GM13976 (cell line): ENCODE results near the gene HMGB1.

Experiments used
- DNase-seq: peaks from one replicate; pipeline ENCODE4 v3.0.0; 2012; ENCODE audit warnings: low spot score
- CTCF ChIP-seq: IDR thresholded peaks from 2 replicates; pipeline ENCODE4 v1.5.1; 2012; ENCODE audit warnings: borderline replicate concordance, mild to moderate bottlenecking; ENCODE audit not compliant: insufficient read depth; ENCODE audit errors: extremely low read depth, missing control alignments, control extremely low read depth
- in situ Hi-C: fragments of 300-500 bp; cut with MboI; formaldehyde crosslinking; loops from one replicate; pipeline ENCODE4 v1.12.0; 2022; ENCODE audit warnings: low sequenced_read_pairs, mixed read lengths, inconsistent platforms; ENCODE audit not compliant: unreplicated experiment

The HMGB1 gene

GRCh38 chr13:30421093-30422053 lies 44.4 kb downstream of the HMGB1 start:
- in situ Hi-C loops: no loop called here
- peak; percentile 74 for DNase-seq
- TF ChIP-seq CTCF: no peak

GRCh38 chr13:30418717-30419459 lies 46.8 kb downstream of the HMGB1 start:
- no peak for TF ChIP-seq CTCF
- in situ Hi-C loops: no loop called here
- no peak for DNase-seq

GRCh38 chr13:30418075-30418716 lies 47.5 kb downstream of the HMGB1 start:
- DNase-seq: no peak
- no peak for TF ChIP-seq CTCF
- in situ Hi-C loops: no loop called here

GRCh38 chr13:30416471-30416870 lies 49.3 kb downstream of the HMGB1 start:
- in situ Hi-C loops: no loop called here
- no peak for TF ChIP-seq CTCF

GRCh38 chr13:30415430-30416030 lies 50.2 kb downstream of the HMGB1 start:
- DNase-seq: no peak
- no peak for TF ChIP-seq CTCF
- in situ Hi-C loops: no loop called here

More at GRCh38 chr13:30416471-30416870, 49.3 kb downstream of the HMGB1 start:
- DNase-seq: no peak

- DNase-seq: no peak
- no peak for TF ChIP-seq CTCF
- in situ Hi-C loops: no loop called here
Observed at GRCh38 chr13:30413842-30414241, 51.9 kb downstream of the HMGB1 start.
